NCI-H1417 treated with DMSO at 0.1 percent for 48 hours (cell line): ENCODE measurements around the gene MFSD6.
"Not testable (repeated sequence)": the region's sequence is repeated elsewhere in the genome, so short reads cannot be mapped to it uniquely, and the experiment has no call there.

Experiments
- DNase-seq: peaks from one replicate; lab custom pipeline; 2025; lab: John Stamatoyannopoulos, UW

The MFSD6 gene

GRCh38 chr2:190501702-190502407, 93.7 kb downstream of the MFSD6 start:
- no peak for DNase-seq

- DNase-seq, result no peak
Observed at GRCh38 chr2:190503088-190503487, 94.9 kb downstream of the MFSD6 start.

GRCh38 chr2:190504912-190505311, 96.8 kb downstream of the MFSD6 start:
- no peak for DNase-seq

- no peak for DNase-seq
Observed at GRCh38 chr2:190505696-190506095, 97.5 kb downstream of the MFSD6 start.

- peak; percentile 74 for DNase-seq
Observed at GRCh38 chr2:190506666-190507065, 98.5 kb downstream of the MFSD6 start.

DNA sequence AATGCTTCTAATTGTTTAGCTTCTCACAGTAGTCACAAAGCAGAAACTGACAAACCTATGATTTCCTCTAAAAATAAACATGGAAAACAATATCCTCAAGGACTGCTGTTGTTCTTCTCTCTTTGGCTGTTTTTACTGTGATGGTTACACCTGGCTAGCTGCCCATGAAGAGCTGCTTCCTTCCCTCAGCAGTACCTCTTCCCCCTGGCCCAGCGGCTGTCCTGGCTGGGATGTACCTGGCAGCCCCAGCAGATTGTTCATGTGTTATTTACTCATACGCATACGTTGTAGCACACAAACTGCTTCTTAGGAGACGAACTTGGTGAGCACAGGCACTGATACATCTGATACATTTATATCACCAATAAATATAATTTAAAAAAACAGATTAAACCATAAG, 99.0 kb downstream of the MFSD6 start:
- peak; percentile 53 for DNase-seq

GRCh38 chr2:190509895-190510294, 101.7 kb downstream of the MFSD6 start:
- not testable (repeated sequence) for DNase-seq

DNA sequence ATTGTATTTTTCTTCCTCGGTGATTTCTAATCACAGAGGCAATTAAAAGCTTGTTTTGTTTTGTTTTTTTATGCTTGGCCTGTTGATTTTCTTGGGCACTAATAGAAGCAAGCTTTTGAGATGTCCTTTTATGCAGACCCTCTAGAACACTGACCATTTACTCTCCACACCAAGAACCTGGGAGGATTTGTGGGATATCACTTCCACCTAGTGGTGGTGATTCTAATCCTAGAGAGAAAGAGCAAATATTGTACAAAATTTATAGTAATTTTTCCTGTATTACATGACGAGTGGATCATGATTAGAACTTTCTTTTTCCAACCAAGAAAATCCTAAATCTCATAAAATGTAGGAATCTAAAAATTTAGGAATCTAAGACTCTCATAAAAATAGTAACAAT, 102.9 kb downstream of the MFSD6 start:
- no peak for DNase-seq

- no peak for DNase-seq
Observed at GRCh38 chr2:190512539-190513095, 104.5 kb downstream of the MFSD6 start.

- DNase-seq, result no peak
Observed at GRCh38 chr2:190513877-190514276, 105.7 kb downstream of the MFSD6 start.

DNA sequence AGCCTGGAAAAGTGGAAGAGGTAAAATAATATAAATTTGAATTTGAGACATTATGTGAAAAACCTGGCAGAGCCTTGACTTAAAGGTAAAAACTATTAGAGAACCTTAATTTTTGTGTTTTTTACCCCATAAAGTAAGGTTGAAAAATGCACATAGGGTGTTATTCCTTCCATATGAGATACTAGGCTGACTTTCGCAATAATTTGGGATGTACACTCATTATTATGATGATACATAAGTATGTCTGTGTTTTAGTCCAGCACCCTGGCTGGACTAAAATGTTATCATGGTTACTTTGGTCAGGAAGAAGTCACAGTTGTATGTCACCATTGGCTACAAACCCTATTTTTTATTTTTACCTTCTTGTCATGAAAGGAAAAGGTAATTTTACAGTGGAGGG, 106.5 kb downstream of the MFSD6 start:
- no peak for DNase-seq

DNA sequence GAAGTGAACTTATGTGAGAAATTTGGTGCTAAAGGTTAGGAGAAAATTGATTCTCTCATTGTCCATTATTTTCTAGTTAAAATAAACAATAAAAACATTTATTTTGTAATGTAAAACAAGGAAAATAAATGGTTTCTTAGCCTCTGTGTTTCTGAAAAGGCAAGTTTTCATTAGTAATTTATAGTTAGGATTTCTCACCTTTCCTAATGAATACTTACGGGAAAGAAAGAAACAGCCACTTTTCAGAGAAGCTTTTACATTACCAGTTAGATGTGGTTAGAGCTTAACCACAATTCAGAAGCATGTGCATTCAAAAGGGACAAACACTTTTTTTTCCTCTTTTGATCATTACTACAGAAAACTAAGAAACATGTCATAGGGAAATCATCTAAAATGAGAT, 107.5 kb downstream of the MFSD6 start:
- DNase-seq, result no peak

GRCh38 chr2:190517468-190517867, 109.3 kb downstream of the MFSD6 start:
- no peak for DNase-seq

- no peak for DNase-seq
Observed at GRCh38 chr2:190519975-190520767, 112.0 kb downstream of the MFSD6 start.

DNA sequence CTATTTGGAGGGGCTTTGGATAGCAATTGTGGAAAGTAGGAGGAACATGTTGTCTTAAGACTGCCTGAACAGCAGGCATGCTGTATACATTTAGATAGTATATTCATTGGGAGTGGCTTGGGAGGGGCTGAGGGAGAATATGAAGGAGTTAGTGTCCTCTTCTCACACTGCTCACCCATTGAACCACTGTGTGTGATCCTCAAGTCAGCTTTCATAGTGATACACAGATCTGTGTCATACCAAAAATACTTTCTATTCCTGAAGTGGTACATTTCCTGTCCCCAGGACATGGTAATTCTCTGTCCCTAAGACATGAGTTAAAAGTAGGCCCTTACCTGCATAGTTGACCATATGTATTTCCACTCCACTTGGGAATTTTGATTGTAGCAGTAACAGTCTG, 116.8 kb downstream of the MFSD6 start:
- DNase-seq, result no peak

GRCh38 chr2:190526105-190526750, 118.1 kb downstream of the MFSD6 start:
- DNase-seq, result no peak

- no peak for DNase-seq
Observed at GRCh38 chr2:190527214-190527613, 119.1 kb downstream of the MFSD6 start.

- no peak for DNase-seq
Observed at GRCh38 chr2:190527918-190528317, 119.8 kb downstream of the MFSD6 start.

DNA sequence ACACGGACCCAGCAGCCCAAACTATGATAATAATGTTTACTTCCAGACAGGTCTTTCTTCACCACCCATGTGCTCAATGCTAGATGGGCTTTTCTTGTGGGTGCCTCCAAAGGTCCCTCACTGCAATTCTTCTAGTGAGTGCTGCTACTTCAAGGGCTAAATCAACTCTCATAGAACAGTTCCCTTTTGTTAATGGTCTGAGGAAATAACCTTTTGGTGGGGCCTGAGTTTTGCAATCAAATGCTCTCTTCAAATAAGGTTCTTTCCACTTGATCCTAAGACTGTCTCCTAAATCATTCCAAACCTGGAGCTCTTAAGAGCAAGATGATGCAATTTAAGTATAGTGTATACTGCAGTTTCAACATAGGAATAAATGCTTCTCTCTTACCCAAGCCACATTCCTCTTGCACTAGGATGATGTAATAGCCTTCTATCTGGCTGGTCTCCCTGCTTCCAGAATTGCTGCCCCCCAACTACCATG, 120.4 kb downstream of the MFSD6 start:
- no peak for DNase-seq

DNA sequence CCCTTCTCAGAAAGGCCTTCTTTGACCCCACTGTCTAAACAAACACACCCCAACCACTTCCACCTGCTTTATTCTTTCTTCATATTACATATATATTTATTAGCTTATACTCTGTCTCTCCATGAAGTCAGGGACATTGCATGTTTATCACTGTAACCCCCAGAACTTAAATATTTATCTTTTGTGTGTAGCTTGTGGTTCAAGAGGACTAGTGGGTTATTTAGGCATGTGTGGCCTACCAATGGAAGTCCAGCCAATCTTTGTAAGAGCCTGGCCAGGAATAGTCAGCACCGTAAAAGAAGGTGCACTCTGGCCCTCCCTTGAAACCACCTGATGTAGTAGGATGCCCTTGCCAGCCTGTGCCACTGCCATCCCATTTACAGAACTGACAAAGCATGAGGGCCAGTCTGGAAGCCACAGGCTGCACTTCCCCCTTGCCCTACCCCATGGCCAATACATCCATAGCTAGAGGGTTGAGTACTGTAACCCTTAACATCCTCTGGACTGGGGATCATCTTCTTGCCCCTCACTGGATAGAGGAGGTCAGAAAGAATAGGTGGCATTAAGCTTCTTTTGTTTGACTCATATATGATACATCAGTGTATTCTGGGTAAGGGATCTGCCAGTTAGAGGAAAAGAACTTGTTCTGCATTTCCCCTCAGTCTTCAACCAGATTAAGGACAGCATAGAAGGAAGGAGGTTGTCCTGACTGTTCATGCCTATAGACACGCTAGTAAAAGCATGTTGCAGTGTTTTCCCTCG, 121.5 kb downstream of the MFSD6 start:
- DNase-seq, result no peak

- DNase-seq, result no peak
Observed at GRCh38 chr2:190530248-190530900, 122.2 kb downstream of the MFSD6 start.
